Smooth muscle cell of the brain vasculature (primary cell): ENCODE results near the gene RABGAP1L.
"Not testable (repeated sequence)": the region's sequence is repeated elsewhere in the genome, so short reads cannot be mapped to it uniquely, and the experiment has no call there.

ENCODE experiments used
- DNase-seq: peaks from one replicate; pipeline ENCODE4 v3.0.0-alpha.2; 2012; ENCODE audit warnings: low read depth, low spot score

The RABGAP1L gene

DNA sequence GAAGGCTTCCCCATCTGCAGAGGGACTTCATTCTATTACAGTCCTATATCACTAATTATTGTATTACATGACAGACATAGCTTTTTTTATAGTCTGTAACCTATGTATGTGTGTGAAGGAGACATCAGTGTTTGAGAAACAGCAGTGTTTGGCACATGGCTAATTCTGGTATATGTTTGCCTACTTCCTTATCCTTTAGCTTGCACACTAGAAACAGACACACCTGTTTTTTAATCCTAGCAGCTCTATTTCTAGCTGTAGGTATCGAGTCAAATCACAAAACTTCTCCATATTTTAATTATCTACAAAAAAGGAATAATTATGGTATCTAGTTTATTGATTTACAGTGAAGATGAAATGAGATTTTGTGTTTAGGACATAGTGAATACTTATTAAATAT, 711.0 kb downstream of the RABGAP1L start:
- no peak for DNase-seq

- DNase-seq = no peak
Measured at GRCh38 chr1:174871886-174872285, 712.6 kb downstream of the RABGAP1L start.

DNA sequence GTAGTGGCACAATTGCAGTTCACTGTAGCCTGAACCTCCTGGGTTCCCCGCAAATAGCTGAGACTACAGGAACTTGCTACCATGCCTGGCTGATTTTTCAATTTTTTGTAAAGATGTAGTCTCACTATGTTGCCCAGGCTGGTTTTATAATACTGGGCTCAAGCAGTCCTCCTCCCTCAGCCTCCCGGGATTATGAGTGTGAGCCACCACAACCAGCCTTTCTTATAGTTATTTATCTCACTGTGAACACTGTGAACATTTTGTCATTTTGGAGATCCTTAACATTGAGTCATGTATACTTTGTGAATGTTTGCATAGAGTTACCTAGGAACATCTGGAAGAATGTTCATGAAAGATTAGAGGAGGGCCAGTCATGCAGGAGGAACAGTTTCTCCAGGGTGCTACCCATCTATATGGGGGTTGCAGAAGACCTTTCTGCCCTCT, 713.3 kb downstream of the RABGAP1L start:
- DNase-seq = no peak

DNA sequence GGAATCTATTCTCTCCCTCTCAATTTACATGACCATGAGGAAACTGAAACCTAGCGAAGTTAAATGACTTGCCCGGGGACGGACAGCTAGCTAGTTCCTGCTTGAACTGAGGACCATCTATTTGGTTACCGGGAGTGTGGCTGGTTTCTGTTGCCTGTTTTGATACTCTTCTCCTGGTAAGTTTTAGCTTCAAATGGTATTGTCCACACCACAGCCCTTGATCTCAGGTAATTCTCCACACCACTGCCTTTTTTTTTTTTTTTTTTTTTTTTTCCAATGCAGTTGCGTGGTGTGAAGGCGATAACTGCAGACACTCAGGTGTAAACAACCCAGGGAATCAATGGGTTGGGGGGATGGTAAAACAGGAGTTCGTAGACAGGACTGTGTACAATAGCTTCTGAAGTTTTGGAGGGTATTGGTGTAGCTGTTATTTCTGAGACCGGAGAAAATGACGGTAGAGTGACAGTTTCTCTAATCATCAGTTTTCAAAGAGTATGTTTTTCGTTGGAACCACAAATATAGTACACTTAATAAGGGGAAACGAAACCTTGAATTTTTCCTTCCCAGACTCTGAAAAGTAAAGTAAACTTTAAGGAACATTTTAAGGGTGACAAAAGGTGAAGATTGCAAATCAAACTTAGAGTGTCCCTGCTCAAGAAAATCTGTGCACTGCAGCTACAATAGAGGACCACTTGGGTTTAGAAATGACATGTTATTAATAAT, 715.2 kb downstream of the RABGAP1L start:
- no peak for DNase-seq

- DNase-seq = no peak
Measured at GRCh38 chr1:174875306-174875705, 716.0 kb downstream of the RABGAP1L start.

GRCh38 chr1:174877208-174877673, 717.9 kb downstream of the RABGAP1L start:
- no peak for DNase-seq

- DNase-seq = no peak
Measured at GRCh38 chr1:174880171-174880570, 720.9 kb downstream of the RABGAP1L start.

DNA sequence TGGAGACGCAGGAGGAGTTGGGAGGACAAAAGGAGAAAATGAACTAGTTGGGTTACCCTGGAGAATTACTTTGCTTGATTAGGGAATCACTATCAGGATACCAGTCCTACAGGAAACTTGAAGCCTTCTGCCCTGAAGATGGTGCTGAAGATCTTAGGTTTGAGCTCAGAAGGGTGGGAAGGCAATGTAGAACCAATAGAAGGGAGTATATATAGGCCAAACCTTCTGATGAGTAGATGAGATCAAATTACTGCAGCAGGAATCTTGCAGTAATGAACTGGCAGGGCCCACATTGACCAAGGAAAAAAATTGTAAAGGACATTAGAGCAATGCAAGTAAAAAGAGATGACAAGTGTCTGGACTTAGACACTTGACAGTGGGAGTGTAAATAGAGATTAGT, 724.1 kb downstream of the RABGAP1L start:
- DNase-seq = no peak

- DNase-seq = no peak
Measured at GRCh38 chr1:174884038-174884437, 724.7 kb downstream of the RABGAP1L start.

DNA sequence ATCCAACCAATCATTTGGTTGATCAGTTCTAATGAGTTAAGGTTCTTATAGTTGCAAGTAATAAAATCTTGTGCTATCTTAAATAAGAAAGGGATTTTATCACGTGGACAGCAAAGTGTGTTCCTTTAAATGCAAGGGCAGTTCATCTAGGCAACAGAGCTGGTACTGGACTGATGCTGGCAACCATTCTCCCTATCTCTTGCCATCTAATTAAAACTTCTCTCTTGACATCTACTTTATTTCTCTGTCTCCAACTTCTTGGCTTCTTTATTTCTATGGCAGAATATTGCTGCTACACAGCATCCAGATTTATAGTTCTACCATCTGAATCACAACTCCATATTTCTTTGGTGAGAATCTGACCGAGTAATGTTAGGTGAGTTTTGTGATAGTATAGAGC, 725.2 kb downstream of the RABGAP1L start:
- no peak for DNase-seq

- no peak for DNase-seq
Measured at GRCh38 chr1:174890024-174890423, 730.7 kb downstream of the RABGAP1L start.

GRCh38 chr1:174892016-174892415, 732.7 kb downstream of the RABGAP1L start:
- DNase-seq = no peak

DNA sequence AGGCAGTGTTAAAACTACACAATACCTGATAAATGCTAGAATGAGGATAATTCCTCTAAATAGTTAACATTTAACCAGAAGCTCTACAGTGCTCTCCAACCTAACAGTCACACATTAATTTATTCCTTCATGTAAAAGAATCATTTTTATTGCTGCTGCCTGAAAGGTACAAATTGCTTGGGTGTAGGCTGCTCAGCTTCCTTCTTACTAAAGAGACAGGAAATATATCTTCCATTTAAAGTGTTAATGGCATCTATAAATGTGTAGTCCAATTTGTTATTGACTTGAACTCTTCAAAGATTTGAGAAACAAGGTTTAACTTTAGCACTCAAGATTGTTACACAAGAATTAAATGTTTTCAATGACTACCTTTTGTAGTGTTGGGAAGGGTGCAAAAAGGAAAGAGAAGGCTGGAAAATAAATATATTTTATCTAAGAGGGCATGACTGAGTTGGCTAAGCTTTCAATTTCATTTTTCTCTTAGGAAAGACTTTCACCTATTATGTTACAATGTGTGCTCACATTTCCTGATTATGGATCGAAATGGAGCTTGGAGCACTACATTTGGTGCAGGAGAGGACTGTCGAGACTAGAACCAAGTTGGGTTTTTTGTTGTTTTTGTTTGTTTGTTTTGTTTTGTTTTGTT, 734.9 kb downstream of the RABGAP1L start:
- no peak for DNase-seq

DNA sequence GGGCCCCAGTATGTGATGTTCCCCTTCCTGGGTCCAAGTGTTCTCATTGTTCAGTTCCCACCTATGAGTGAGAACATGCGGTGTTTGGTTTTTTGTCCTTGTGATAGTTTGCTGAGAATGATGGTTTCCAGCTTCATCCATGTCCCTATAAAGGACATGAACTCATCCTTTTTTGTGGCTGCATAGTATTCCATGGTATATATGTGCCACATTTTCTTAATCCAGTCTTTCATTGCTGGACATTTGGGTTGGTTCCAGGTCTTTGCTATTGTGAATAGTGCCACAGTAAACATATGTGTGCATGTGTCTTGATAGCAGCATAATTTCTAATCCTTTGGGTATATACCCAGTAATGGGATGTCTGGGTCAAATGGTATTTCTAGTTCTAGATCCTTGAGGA, 736.3 kb downstream of the RABGAP1L start:
- not testable (repeated sequence) for DNase-seq

- DNase-seq = no peak
Measured at GRCh38 chr1:174898102-174898797, 738.9 kb downstream of the RABGAP1L start.

DNA sequence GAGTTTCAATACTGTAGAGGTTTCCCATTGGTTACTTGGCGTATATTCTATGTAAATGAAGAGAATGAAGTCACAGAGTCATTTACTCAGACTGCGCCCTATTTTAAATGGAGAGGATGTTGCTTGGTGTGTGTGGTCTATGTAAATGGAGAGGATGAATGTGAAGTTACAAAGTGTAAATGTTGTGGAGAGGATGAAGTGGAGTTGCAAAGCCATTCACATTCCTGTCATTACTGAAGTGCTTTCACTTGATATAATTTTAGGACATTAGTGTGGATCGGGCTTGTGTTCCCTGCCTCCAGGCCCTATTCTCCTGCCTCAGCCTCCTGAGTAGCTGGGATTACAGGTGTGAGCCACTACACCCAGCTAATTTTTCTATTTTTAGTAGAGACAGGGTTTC, 741.0 kb downstream of the RABGAP1L start:
- DNase-seq = no peak

GRCh38 chr1:174902531-174903099, 743.3 kb downstream of the RABGAP1L start:
- no peak for DNase-seq

DNA sequence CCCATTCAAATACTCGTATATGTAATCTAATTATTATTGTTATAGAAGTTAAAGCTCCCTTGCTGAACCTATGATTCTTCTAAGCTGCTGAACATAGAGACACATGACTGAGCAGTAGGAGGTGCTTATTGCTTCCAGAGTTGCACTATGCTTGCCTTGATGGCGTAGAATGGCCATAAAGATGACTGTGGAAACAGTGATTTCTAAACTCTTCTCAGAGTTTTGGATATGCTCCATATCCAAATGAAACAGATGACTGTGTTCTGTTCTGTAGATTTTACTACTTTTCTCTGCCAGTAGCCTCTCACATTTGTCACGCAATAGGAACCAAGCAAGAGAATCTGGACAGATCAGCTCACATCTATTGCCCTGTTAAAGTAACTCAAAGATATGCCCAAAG, 752.3 kb downstream of the RABGAP1L start:
- no peak for DNase-seq

GRCh38 chr1:174912264-174912663, 752.9 kb downstream of the RABGAP1L start:
- DNase-seq = no peak

- DNase-seq = no peak
Measured at GRCh38 chr1:174913225-174913903, 754.0 kb downstream of the RABGAP1L start.

DNA sequence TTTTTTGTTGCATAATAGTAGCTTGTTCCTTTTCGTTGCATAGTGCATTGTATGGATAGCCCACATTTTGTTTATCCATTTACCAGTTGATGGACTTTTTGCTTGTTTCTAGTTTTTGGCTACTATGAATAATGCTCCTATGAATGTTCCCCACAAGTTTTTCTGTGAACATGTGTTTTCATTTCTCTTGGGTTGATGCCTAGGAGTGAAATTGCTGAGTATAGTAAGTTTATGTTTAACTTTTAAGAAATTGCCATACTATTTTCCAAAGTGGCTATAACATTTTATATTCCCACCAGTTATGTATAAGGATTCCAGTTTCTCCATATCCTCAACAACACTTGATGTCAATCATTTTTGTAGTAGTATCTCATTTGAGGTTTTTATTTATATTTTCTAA, 755.7 kb downstream of the RABGAP1L start:
- DNase-seq = no peak

- no peak for DNase-seq
Measured at GRCh38 chr1:174916846-174917245, 757.5 kb downstream of the RABGAP1L start.
